HG03460 (cell line): Measurements from ENCODE around the gene DNM1.
"Not testable (repeated sequence)": the region's sequence is repeated elsewhere in the genome, so short reads cannot be mapped to it uniquely, and the experiment has no call there.

Experiments used
- ATAC-seq: cut with Tn5 transposase; IDR thresholded peaks from one replicate; pipeline ENCODE4 v1.9.1; 2021; ENCODE audit not compliant: unreplicated experiment

The DNM1 gene

DNA sequence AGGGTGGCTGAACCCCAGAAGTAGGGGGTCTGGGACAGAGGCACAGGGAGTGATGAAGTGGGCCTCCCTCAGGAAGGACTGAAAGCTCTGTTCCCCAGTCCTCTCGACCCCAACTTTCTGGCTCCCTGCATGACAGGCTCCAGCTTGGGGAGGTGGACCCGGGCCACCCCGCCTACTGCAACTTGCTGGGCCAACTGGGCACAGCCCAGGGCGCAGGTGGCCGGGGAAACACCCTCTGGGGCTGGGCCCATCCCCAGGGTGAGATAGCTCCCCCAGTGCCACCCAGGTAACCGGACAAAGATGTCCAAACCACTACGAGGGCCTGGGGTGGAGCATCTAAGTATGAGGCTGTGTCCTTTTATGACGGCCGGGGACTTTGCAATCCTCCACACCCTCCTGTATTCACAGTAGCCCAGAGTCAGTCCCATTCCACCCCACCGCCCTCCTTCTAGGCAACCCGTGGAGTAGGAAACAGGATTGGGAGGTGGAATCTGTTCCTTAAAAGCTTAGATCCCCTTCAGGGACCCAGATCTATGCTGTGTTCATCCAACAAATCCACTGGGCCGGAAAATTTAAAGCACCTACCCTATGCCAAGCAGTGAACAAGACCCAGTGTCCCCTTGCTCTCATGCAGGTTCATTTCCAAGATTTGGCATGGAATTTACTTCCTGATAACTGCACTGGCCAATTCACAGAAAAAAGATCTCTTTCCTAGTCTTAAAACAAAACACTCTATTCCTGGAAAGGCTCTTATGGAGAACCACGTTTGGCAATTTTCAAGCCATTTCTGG lies 19.9 kb downstream of the DNM1 start:
- no peak for ATAC-seq

DNA sequence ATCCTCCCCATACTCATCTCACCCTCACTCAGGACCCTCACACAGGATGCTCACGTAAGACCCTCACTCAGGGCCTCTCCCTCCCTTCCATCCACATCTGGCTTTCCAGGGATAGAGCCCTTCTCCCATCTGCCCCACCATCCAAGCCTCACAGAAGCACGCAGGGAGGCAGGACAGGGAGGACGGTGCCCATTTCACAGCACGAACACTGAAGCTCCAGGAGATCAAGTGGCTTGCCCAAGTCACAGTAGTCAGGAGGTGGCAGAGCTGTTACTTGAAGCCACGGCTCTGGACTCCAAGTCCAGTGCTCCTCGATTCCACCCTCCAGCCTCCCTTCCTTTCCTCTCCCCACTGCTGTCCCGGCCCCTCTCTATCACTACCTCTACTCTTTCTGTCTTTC lies 21.7 kb downstream of the DNM1 start:
- no peak for ATAC-seq

DNA sequence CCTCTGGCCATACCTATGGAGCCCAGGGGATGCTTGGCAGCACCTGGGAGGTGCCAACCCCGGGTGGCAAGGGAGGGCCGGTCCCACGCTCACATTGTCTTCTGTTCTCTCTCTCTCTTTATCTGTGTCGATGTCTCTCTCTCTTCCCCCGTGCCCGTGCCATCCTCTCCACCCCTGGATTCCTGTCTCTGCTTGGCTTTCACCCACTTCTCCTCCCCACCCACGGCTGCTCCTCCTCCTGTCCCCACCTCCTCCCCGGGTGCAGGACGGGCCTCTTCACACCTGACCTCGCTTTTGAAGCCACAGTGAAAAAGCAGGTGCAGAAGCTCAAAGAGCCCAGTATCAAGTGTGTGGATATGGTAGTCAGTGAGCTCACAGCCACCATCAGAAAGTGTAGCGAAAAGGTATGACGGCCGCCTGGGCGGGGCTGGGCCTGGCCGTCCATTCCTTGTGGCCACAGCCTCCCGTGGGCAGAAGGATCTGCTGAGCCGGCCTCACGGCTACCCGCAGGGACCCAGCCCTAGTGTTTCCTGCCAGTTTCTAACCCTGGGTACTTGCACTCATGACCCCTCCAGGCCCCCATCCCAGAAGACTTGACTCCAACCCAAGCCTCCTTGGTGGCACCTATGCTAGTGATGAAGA lies 22.7 kb downstream of the DNM1 start:
- ATAC-seq = no peak

DNA sequence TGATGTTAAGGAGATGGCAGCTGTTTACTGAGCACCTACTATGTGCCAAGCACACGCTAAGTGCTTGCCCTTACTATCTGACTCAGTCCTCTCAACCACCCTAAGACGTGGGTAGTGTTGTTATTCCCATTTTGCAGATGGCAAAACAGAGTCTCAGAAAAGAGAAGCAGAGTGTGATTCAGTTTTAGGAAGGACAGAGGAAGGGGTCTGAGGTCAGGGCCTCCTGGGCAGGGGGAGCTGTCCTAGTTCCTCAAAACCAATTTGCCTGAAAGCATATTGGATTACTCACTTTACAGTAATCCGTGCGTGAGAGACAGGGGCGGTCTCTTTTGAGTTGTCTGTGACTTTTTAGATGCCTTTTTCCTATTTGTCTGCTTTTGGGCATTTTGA lies 23.2 kb downstream of the DNM1 start:
- ATAC-seq = no peak

DNA sequence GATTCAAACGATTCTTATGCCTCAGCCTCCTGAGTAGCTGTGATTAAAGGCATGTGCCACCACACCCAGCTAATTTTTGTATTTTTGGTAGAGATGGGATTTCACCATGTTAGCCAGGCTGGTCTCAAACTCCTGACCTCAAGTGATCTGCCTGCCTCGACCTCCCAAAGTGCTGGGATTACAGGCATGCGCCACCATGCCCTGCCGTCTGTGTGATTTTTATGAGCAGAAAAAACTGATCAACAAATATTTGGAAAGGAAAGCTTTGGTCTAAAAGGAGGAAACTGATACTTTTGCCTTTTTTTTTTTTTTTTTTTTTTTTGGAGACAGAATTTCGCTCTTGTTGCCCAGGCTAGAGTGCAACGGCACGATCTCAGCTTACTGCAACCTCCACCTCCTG lies 27.7 kb downstream of the DNM1 start:
- not testable (repeated sequence) for ATAC-seq

DNA sequence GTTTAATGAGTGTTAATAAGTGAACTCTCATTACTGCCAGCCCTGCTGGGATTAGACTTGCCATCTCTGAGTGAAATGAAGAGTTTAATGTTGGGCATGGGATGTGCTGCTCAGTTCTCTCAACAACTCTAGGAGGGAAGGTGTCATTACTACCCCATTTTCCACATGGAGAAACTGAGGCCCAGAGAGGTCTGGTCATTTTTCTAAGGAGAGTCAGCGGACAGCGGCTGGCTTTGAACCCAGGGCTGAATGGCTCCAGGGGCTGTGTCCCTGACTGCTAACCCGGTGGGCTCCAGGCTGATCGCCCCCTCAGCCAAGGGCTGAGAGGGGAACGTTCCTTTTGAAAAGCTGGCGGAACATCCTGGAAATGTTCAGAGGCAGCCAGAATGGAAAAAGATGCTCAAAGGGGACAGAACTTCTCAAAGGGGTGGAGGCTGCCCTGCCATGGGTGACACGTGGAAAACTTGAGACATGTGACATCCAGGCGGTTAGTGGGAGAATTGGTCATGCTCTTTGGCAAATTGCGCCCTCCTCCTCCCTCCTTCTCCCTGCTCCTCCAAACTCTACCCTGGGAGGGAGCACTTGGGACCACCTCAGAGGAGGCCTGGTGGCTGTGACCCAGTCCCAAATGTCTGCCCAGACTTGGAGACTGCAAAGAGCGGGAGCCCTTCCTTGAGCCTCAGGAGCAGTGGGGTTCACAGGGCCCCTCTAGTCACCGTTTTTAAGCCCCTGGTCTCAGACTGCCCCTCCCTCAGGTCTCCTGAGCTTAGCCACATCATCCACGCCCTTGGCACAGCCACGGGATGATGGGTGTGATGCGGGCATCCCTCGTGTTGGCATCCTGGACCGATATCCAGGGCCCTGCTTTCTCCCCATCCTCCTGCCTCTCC lies 28.7 kb downstream of the DNM1 start:
- ATAC-seq = no peak

DNA sequence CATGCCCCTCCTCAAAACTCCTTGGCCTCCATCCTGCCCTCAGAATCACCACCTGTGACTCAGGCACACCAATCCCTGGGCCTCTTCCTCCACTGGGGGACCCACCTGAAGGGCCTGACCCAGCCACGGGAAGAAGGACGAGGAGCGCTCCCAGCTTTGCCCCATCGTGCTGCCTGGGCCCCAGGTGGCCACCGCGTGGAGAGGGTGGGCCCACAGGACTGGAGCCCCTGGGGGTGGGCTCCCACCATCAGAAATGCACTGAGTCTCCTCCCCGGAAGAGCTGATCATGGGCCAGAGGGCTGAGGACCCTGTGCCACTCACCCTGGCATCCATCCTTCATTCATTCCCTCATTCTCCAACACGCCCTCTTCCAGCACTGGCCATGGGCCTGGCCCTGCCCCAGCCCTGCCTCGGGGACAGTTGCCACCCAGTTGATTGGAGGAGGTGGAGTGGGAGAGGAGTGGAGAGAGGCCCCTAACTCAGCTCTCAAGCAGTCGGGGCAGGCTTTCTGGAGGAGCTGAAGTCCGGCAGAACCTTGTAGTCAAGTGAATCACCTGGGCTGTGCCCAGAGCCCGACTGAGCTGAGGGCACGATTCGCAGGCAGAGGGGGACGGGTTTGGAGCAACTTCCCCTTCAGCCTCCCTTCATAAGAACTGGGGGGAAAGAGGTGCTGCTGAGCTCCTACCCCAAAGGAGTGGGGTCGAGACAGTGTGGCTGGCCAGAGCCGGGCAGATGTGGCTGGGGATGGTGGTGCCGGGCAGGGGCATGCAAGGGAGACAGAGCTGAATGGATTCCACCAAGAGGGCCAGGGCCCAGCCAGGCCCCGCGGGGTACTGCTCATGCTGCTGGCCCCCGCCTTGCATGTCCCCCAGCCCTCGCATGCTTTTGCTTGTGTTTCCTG lies 29.6 kb downstream of the DNM1 start:
- ATAC-seq = no peak

DNA sequence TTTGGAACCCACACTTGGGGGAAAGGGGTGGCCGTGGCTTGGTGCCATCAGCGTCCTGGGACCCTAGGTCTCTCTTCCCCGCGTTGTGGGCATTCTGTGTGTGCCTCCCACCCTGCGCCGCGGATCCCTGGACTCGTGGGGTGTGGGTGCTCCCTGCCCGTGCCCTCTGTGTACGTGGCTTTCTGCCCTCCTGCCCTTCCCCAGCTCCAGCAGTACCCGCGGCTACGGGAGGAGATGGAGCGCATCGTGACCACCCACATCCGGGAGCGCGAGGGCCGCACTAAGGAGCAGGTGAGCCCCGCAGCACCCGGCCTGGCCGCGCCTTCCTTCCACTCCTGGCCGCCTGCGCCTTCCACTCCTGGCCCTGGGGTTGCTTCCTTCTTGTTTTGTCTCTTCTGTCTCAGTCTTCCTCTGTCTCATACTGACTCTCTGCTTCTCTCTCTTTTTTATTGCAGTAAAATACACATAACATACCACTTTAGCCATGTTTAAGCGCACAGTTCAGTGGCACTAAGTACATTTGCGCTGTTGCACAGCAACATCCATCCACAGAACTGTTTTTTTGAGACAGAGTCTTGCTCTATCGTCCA lies 30.7 kb downstream of the DNM1 start:
- ATAC-seq = no peak

DNA sequence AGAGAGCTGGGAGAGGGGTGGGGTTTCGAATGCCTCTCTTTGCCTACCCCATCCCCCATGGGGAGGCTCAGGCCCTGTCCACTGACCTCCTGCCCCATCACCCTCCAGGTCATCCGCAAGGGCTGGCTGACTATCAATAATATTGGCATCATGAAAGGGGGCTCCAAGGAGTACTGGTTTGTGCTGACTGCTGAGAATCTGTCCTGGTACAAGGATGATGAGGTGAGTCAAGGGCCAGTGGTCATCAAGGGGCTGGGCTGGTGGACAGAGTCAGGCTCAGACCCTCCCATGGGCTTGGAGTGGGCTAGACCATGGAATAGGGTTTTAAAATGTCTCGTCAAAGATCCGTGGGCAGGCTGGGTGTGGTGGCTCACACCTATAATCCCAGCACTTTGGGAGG lies 38.9 kb downstream of the DNM1 start:
- ATAC-seq = no peak

DNA sequence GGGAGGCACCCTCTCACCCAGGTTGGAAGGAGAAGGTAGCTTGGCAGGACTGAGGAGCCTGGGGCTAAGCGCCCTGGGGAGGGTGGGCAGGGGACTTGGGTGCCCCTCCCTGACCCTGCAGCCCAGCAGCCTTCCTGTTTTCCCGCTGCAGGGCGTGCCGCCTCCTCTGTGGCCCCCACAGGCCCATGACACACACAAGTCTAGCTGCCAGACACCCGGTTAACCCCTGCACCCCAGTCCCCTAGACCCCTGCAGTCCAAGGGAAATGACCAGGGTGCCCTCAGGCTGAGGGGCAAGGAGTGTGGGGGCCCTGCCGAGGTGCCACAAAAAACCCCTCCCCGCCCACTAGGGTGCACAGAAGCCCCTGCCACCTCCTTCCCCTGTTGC lies 39.6 kb downstream of the DNM1 start:
- no peak for ATAC-seq

DNA sequence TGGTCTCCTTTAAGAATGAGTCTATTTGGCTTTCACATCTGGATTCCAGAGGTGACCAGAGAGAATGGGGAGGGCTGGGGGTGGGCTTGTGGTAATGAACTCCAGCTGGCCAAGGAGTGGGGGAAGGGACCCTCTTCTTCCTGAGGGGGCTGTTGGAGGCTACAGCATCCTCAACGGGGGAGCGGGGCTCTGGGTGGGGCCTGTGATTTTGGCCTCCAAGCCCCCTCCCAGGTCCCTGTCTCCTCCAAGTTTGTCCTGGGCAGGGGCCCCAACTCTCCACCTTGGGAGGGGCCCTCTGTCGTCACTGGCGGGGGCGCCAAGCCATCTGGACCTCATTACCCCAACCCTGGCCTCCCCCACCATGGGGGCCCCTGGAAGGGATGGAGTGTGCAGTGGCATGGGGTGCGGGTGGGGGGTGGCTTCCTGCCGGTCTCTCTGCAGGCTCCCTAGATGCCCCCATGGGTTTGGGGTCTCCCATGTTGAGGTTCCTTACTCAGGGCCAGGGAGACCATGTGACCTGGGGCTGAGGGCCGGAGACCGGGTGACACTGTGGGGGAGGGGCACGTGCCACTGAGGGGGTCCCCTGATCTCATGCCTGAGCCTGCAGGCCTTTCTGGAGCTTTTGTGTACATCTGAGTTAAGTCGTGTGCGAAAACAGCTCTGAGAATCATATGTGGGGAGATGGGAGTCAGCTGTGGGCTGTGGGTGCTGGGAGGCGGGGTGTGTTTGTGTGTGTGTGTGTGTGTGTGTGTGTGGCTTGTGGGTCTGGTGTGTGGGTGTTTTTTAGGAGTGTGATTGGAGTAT lies 40.2 kb downstream of the DNM1 start:
- ATAC-seq = no peak

DNA sequence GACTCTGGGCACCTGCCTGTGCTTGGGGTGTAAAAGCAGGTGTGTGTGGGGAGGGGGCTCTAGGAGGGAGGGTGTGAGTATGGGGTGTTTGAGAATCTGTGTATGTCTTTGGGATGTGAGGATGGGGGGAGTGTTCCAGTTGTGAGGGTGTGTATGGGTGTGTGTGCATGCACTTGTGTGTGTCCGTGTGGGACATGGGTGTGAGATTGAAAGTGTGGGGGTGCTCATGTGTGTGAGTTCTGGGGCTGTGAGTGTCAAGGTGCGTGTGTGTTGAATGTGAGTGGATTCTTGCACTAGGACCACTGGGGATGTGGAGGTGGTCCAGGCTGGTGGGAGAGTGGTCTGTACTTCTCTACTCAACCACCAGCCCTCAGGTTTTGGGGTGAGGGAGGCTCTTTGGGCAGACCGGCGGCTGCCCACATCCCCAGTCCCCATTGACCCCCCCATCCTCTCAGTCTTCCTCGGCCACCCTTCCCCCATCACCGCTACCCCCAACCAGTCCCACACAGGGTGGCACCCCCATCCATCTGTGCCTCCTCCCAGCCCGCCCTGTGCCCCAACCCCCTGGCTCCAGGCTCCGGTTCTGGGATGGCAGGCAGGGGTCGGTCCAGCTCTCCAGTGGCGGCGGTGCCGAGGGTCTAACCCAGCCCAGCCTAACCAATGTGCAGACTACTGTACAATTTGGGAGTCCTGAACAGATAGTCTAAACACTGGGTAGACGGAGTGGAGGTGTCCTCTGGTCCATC lies 41.1 kb downstream of the DNM1 start:
- no peak for ATAC-seq

DNA sequence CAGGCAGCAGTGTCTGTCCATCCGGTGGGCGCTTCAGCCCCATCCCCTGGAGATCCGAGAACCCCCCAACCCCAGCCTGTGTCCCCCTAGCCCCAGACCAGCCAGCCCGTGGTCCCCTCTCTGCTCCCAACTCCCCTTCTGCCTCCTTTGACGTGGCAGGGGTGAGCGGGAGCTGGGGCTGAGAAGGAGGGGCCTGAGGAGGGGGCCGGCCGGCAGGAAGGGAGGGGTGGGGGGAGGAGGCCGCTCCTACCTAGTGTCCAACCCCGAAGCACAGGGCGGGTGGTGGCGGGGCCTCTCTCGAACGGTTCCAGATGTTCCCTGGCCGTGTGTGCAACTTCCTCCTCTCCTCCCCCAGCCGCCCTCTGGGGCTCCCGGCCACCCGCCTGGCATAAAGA lies 41.7 kb downstream of the DNM1 start:
- ATAC-seq = no peak

DNA sequence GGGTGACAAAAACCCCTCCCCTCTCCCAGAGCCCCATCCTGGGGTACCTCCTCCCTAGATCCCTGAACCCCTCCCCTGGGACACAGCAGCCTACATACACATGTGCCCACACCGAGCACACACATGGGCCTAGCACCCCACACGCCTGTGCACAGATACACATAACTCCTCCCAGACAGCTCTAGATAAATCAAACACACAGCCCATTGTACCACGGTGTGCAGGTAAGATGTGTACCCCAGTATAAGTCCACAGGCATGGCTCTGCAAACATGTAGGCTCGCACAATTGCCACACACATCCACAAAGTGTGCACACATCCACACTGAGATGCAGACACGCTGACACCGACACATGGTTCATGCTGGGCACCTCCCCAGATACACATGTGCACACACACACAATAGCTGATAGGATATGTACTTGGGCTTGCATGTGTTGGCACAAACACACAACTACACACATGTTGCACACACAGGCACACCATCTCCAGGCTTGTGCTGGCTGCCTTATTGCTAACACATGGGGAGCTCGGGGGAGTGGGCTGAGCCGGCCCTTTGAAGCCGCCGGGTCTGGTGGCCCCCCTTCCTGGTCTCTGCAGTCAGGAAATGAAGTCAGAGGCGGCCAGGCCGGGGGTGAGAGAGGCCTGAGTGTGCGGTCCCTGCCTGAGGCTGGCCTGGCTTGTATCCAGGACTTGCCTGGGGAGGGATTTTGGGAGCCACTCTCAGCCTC lies 42.4 kb downstream of the DNM1 start:
- no peak for ATAC-seq

DNA sequence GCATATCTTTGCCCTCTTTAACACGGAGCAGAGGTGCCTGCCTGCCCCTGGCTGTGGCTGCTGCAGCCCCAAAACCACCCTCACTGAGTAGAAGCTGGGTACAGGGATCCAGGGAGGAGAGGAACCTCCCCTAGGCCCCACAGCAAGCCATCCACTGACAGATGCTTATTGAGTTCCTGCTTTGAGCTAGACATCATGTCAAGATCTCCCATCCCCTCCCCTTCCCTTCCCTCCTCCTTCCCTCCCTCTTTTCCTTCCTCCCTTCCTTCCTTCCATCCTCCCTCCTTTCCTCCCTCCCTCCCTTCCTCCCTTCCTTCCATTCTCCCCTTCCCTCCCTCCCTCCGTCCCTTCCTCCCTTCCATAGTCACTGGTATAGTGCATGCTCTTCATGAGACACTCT lies 43.3 kb downstream of the DNM1 start:
- no peak for ATAC-seq

DNA sequence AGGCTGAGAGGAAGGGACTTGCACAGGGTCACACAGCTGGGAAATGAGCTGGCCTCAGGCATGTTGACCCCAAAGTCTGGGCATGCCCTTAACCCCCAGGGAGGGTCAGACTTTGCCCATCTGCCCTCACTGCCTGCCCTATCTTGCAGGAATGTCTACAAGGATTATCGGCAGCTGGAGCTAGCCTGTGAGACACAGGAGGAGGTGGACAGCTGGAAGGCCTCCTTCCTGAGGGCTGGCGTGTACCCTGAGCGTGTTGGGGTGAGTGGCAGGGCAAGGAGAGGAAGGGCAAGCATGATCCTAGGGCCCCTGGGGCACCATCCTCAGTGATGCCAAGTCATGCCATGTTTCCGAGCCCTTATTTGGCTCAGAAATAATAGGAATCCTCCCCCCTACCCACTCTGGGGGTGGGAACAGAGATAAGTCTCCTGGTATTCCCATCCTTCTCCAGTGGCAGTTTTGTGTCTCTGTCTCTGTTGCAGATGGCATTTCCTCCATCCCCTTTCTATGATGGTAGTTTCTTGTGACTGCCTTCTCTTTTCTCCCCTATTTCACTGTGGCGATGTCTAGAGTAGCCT lies 44.1 kb downstream of the DNM1 start:
- ATAC-seq = no peak

DNA sequence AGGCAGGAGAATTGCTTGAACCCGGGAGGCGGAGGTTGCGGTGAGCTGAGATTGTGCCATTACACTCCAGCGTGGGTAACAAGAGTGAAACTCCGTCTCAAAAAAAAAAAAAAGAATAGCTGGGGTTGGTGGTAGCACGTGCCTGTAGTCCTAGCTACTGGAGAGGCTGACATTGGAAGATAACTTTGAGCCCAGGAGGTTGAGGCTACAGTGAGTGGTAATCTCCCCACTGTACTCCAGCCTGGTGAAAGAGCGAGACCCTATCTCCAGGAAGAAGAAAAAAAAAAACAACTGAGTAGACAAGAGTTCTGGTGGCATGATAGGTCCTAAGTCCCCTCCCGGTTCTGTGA lies 46.4 kb downstream of the DNM1 start:
- ATAC-seq = no peak
